HEK293 (cell line): Measurements from ENCODE around the gene MRGPRD.
A peak's percentile ranks its signal among the peaks of the same experiment; 100 is the strongest.

Experiments used
- CTCF ChIA-PET: fragments of 350-600 bp; formaldehyde crosslinking; extraction: SDS; loops from one replicate; lab custom pipeline; 2021; ENCODE audit warnings: antibody characterized with exemption; lab: Yijun Ruan, JAX
- POLR2A ChIA-PET: fragments of 300-600 bp; formaldehyde crosslinking; extraction: SDS; loops from one replicate; lab custom pipeline; 2020; ENCODE audit warnings: antibody characterized with exemption, inconsistent platforms; lab: Yijun Ruan, JAX
- H3K27ac ChIP-seq: fragments of 200-500 bp; sonication (Bioruptor generic); 2 replicates; pipeline ENCODE4 v1.5.1; 2014; ENCODE audit warnings: low read depth, low read length, control low read depth, inconsistent platforms; ENCODE audit errors: extremely low read depth
- H3K36me3 ChIP-seq, 2 experiments: fragments of 200-500 bp in 1 of 2; sonication (Bioruptor generic) in 1 of 2; 1 replicate in 1 of 2; 2 replicates in 1 of 2; pipeline ENCODE4 v1.5.1; 2014 to 2017; ENCODE audit warnings: inconsistent platforms in 2 of 2, low read length in 2 of 2; ENCODE audit not compliant: control insufficient read depth in 2 of 2, insufficient read depth in 1 of 2
- H3K4me1 ChIP-seq: fragments of 200-500 bp; sonication (Bioruptor generic); 2 replicates; pipeline ENCODE4 v1.5.1; 2014; ENCODE audit warnings: mild to moderate bottlenecking, low read length, inconsistent platforms; ENCODE audit not compliant: control insufficient read depth, insufficient read depth
- H3K4me3 ChIP-seq: 2 replicates; pipeline ENCODE4 v1.5.1; 2011; ENCODE audit warnings: low read depth, mild to moderate bottlenecking, control low read depth, low read length, moderate library complexity
- H3K9me3 ChIP-seq: fragments of 200-500 bp; sonication (Bioruptor generic); 2 replicates; pipeline ENCODE4 v1.5.1; 2014; ENCODE audit warnings: low read depth, low read length, inconsistent platforms; ENCODE audit not compliant: control insufficient read depth, insufficient read depth
- BCL11B ChIP-seq: fragments of 450-650 bp; formaldehyde crosslinking; IDR thresholded peaks from 2 replicates; pipeline ENCODE4 v1.5.1; 2016; ENCODE audit warnings: low read depth, missing biosample characterization, missing genetic modification characterization
- EGR2 ChIP-seq: fragments of 450-650 bp; formaldehyde crosslinking; IDR thresholded peaks from 2 replicates; pipeline ENCODE4 v1.5.1; 2016; ENCODE audit warnings: low read depth, missing biosample characterization, missing genetic modification characterization
- GFI1B ChIP-seq: fragments of 450-650 bp; formaldehyde crosslinking; IDR thresholded peaks from 2 replicates; pipeline ENCODE4 v1.5.1; 2016; ENCODE audit warnings: missing biosample characterization, missing genetic modification characterization
- KLF1 ChIP-seq: fragments of 450-650 bp; formaldehyde crosslinking; IDR thresholded peaks from 2 replicates; pipeline ENCODE4 v1.5.1; 2016; ENCODE audit warnings: missing biosample characterization, missing genetic modification characterization
- KLF16 ChIP-seq: fragments of 450-650 bp; formaldehyde crosslinking; IDR thresholded peaks from 2 replicates; pipeline ENCODE4 v1.5.1; 2017; ENCODE audit warnings: missing biosample characterization, missing genetic modification characterization
- KLF9 ChIP-seq: fragments of 450-650 bp; formaldehyde crosslinking; IDR thresholded peaks from 2 replicates; pipeline ENCODE4 v1.5.1; 2016; ENCODE audit warnings: missing biosample characterization, missing genetic modification characterization, low read depth
- MEIS1 ChIP-seq: sonication (generic); formaldehyde crosslinking; IDR thresholded peaks from 2 replicates; pipeline ENCODE4 v1.8.1; 2022; ENCODE audit warnings: missing genetic modification reagents, mild to moderate bottlenecking, borderline replicate concordance
- REPIN1 ChIP-seq: fragments of 450-650 bp; formaldehyde crosslinking; IDR thresholded peaks from 2 replicates; pipeline ENCODE4 v1.5.1; 2017; ENCODE audit warnings: missing biosample characterization, missing genetic modification characterization, low read depth
- SP2 ChIP-seq: fragments of 450-650 bp; formaldehyde crosslinking; IDR thresholded peaks from 2 replicates; pipeline ENCODE4 v1.5.1; 2016; ENCODE audit warnings: missing biosample characterization, missing genetic modification characterization
- YY1 ChIP-seq: fragments of 450-650 bp; formaldehyde crosslinking; IDR thresholded peaks from 2 replicates; pipeline ENCODE4 v1.5.1; 2018; ENCODE audit warnings: missing biosample characterization, missing genetic modification characterization
- YY2 ChIP-seq: fragments of 450-650 bp; formaldehyde crosslinking; IDR thresholded peaks from 2 replicates; pipeline ENCODE4 v1.5.1; 2016; ENCODE audit warnings: missing biosample characterization, missing genetic modification characterization
- ZBTB10 ChIP-seq: fragments of 450-650 bp; formaldehyde crosslinking; IDR thresholded peaks from 2 replicates; pipeline ENCODE4 v1.5.1; 2016; ENCODE audit warnings: missing biosample characterization, missing genetic modification characterization
- ZFHX2 ChIP-seq: fragments of 450-650 bp; formaldehyde crosslinking; conservative IDR thresholded peaks from 2 replicates; pipeline ENCODE4 v1.5.1; 2016; ENCODE audit warnings: missing biosample characterization, missing genetic modification characterization
- ZNF138 ChIP-seq: fragments of 450-650 bp; formaldehyde crosslinking; IDR thresholded peaks from 2 replicates; pipeline ENCODE4 v1.5.1; 2016; ENCODE audit warnings: missing biosample characterization, missing genetic modification characterization, borderline replicate concordance
- ZNF16 ChIP-seq: fragments of 450-650 bp; formaldehyde crosslinking; IDR thresholded peaks from 2 replicates; pipeline ENCODE4 v1.5.1; 2016; ENCODE audit warnings: low read depth, missing biosample characterization, missing genetic modification characterization
- ZNF239 ChIP-seq: fragments of 450-650 bp; formaldehyde crosslinking; IDR thresholded peaks from 2 replicates; pipeline ENCODE4 v1.5.1; 2016; ENCODE audit warnings: missing biosample characterization, missing genetic modification characterization
- ZNF558 ChIP-seq: fragments of 450-650 bp; formaldehyde crosslinking; IDR thresholded peaks from 2 replicates; pipeline ENCODE4 v1.5.1; 2016; ENCODE audit warnings: missing biosample characterization, missing genetic modification characterization
- ZNF610 ChIP-seq: fragments of 450-650 bp; formaldehyde crosslinking; IDR thresholded peaks from 2 replicates; pipeline ENCODE4 v1.5.1; 2016; ENCODE audit warnings: missing biosample characterization, missing genetic modification characterization, borderline replicate concordance
- ZNF837 ChIP-seq: fragments of 450-650 bp; formaldehyde crosslinking; IDR thresholded peaks from 2 replicates; pipeline ENCODE4 v1.5.1; 2016; ENCODE audit warnings: missing biosample characterization, missing genetic modification characterization
- ZXDB ChIP-seq: fragments of 450-650 bp; formaldehyde crosslinking; IDR thresholded peaks from 2 replicates; pipeline ENCODE4 v1.5.1; 2016; ENCODE audit warnings: missing biosample characterization, missing genetic modification characterization
- TF ChIP-seq, protein P1 (sequence below): fragments of 450-650 bp; formaldehyde crosslinking; IDR thresholded peaks from 2 replicates; pipeline ENCODE4 v1.5.1; 2016; ENCODE audit warnings: missing biosample characterization, missing genetic modification characterization, borderline replicate concordance
- TF ChIP-seq, protein P2 (sequence below): fragments of 450-650 bp; formaldehyde crosslinking; conservative IDR thresholded peaks from 2 replicates; pipeline ENCODE4 v1.5.1; 2016; ENCODE audit warnings: low read depth, missing biosample characterization, missing genetic modification characterization

Gene MRGPRD

GRCh38 chr11:68987211-68987610 lies 6.4 kb upstream of the MRGPRD start:
- Histone ChIP-seq H3K36me3 (no peaks in the 10 kb centered on the region), H3K4me3 (no peak overlapping the region), H3K4me1 (no peaks in the 10 kb centered on the region), H3K9me3 (no peaks in the 10 kb centered on the region), H3K27ac (no peak overlapping the region)
- TF ChIP-seq REPIN1 (tag by site-specific recombination) (no peak), ZNF16 (tag by site-specific recombination) (no peak), MEIS1 (CRISPR knock-in tag) (no peak), ZXDB (tag by site-specific recombination) (no peak), ZNF837 (no peak), YY2 (no peak), ZNF138 (tag by site-specific recombination) (no peak), YY1 (tag by site-specific recombination) (no peak), ZFHX2 (tag by site-specific recombination) (no peak), GFI1B (tag by site-specific recombination) (no peak), BCL11B (tag by site-specific recombination) (no peak), ZNF558 (tag by site-specific recombination) (no peak), ZNF610 (no peak), ZBTB10 (no peak), SP2 (no peak)
- TF ChIP-seq, protein P1, sequence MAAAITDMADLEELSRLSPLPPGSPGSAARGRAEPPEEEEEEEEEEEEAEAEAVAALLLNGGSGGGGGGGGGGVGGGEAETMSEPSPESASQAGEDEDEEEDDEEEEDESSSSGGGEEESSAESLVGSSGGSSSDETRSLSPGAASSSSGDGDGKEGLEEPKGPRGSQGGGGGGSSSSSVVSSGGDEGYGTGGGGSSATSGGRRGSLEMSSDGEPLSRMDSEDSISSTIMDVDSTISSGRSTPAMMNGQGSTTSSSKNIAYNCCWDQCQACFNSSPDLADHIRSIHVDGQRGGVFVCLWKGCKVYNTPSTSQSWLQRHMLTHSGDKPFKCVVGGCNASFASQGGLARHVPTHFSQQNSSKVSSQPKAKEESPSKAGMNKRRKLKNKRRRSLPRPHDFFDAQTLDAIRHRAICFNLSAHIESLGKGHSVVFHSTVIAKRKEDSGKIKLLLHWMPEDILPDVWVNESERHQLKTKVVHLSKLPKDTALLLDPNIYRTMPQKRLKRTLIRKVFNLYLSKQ (tag by site-specific recombination) = no peak
- TF ChIP-seq, protein P2, sequence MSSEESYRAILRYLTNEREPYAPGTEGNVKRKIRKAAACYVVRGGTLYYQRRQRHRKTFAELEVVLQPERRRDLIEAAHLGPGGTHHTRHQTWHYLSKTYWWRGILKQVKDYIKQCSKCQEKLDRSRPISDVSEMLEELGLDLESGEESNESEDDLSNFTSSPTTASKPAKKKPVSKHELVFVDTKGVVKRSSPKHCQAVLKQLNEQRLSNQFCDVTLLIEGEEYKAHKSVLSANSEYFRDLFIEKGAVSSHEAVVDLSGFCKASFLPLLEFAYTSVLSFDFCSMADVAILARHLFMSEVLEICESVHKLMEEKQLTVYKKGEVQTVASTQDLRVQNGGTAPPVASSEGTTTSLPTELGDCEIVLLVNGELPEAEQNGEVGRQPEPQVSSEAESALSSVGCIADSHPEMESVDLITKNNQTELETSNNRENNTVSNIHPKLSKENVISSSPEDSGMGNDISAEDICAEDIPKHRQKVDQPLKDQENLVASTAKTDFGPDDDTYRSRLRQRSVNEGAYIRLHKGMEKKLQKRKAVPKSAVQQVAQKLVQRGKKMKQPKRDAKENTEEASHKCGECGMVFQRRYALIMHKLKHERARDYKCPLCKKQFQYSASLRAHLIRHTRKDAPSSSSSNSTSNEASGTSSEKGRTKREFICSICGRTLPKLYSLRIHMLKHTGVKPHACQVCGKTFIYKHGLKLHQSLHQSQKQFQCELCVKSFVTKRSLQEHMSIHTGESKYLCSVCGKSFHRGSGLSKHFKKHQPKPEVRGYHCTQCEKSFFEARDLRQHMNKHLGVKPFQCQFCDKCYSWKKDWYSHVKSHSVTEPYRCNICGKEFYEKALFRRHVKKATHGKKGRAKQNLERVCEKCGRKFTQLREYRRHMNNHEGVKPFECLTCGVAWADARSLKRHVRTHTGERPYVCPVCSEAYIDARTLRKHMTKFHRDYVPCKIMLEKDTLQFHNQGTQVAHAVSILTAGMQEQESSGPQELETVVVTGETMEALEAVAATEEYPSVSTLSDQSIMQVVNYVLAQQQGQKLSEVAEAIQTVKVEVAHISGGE (tag by site-specific recombination) = no peak
- ChIA-PET POLR2A (no interaction called here), CTCF (no interaction called here)

DNA sequence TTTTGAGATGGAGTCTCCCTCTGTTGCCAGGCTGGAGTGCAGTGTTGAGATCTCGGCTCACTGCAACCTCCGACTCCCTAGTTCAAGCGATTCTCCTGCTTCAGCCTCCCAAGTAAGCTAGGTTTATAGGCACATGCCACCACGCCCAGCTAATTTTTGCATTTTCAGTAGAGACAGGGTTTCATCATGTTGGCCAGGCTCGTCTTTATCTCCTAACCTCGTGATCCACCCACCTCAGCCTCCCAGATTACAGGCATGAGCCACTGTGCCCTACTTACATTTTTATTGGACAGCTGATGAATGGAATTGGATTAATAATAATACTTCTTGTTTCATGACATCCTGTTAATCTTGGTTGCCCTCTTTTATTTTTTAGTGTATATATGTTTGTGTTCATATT lies 3.0 kb upstream of the MRGPRD start:
- POLR2A ChIA-PET = no interaction called here
- CTCF ChIA-PET = no interaction called here
- no peaks in the 10 kb centered on the region for H3K36me3 ChIP-seq
- no peak overlapping the region for H3K27ac ChIP-seq
- H3K4me1 ChIP-seq = no peaks in the 10 kb centered on the region
- TF ChIP-seq EGR2 (tag by site-specific recombination) (0 out of 2 replicates have a peak, but pooled peaks have one; percentile 14), ZFHX2 (tag by site-specific recombination) (peak; percentile 21; the same call in 1 of the 2 replicates), KLF9 (tag by site-specific recombination) (no peak), KLF1 (tag by site-specific recombination) (0 out of 2 replicates have a peak, but pooled peaks have one; percentile 15), ZNF239 (tag by site-specific recombination) (no peak), KLF16 (tag by site-specific recombination) (no peak)
- no peak overlapping the region for H3K4me3 ChIP-seq
- no peaks in the 10 kb centered on the region for H3K9me3 ChIP-seq
